Vagina (tissue), 2 donors: ENCODE results near the gene PSMD1.

ENCODE experiments used
- CTCF ChIP-seq, 3 experiments: fragments of 450-650 bp in 2 of 3; fragments of 200-600 bp in 1 of 3; sonication (generic) in 1 of 3; IDR thresholded peaks; one replicate each; pipeline ENCODE4 v1.5.1; 2017 to 2019; ENCODE audit warnings: antibody characterized with exemption in 3 of 3, mild to moderate bottlenecking in 2 of 3, moderate library complexity in 2 of 3
- POLR2A ChIP-seq, 2 donors: fragments of 450-650 bp; IDR thresholded peaks; one replicate each; pipeline ENCODE4 v1.6.1; 2017; ENCODE audit warnings: antibody characterized with exemption in 2 of 2, mild to moderate bottlenecking in 2 of 2, moderate library complexity in 2 of 2

- TF ChIP-seq CTCF (IDR thresholded peaks at IDR 0.05) (no peak), POLR2A (IDR thresholded peaks at IDR 0.05) (no peak)
Measured at GRCh38 chr2:231068525-231069222, 12.0 kb downstream of the PSMD1 start.
